ENCODE data around the gene MRC2. TPM values are rescaled to one million over a fixed set of nuclear protein-coding genes. Genes with fewer than 3 reads are reported as not detected.

The MRC2 gene
- total RNA-seq, 1 experiment from 2014 or later = 2.3 TPM

DNA sequence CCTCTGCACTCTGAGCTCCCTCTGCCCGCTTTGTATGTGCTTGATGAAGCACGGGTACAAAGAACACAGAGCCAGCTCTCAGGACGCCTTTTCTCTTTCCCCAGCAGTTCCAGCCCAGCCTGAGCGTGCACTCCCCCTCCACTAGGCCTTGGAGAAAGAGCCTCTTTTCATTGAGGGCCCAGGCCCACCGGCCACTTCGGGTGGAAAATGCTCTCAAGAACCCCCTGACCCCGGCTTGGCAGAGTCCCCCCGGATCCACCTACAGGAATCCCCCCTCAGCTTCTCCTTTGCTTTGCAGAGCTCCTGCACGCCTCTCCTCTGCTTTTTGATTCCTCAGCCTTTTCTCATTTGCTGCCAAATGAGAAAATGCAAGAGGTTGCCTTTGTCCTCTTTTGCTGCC, 30.2 kb downstream of the MRC2 start:
- Mint-ChIP-seq H3K9me3 (ENCODE audit: low read depth, unreplicated experiment) (peaks cover 5% of the 10 kb centered on the region), H3K27me3 (ENCODE audit: unreplicated experiment) (peaks cover 34% of the 10 kb centered on the region), H3K36me3 (ENCODE audit: insufficient read depth, unreplicated experiment) (peaks cover 4% of the 10 kb centered on the region), H3K4me1 (ENCODE audit: low read depth, unreplicated experiment) (no peaks in the 10 kb centered on the region), H3K4me3 (ENCODE audit: low read depth, unreplicated experiment) (no peak overlapping the region), H3K27ac (ENCODE audit: unreplicated experiment) (no peak overlapping the region)
- intact Hi-C loops (cut with micrococcal nuclease; ENCODE audit: unreplicated experiment) = no loop called here
- TF ChIP-seq, protein P1, sequence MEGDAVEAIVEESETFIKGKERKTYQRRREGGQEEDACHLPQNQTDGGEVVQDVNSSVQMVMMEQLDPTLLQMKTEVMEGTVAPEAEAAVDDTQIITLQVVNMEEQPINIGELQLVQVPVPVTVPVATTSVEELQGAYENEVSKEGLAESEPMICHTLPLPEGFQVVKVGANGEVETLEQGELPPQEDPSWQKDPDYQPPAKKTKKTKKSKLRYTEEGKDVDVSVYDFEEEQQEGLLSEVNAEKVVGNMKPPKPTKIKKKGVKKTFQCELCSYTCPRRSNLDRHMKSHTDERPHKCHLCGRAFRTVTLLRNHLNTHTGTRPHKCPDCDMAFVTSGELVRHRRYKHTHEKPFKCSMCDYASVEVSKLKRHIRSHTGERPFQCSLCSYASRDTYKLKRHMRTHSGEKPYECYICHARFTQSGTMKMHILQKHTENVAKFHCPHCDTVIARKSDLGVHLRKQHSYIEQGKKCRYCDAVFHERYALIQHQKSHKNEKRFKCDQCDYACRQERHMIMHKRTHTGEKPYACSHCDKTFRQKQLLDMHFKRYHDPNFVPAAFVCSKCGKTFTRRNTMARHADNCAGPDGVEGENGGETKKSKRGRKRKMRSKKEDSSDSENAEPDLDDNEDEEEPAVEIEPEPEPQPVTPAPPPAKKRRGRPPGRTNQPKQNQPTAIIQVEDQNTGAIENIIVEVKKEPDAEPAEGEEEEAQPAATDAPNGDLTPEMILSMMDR (IDR thresholded peaks at IDR 0.05; ENCODE audit: unreplicated experiment) = no peak
- no peak for DNase-seq
- no TSS peak for BruUV-seq (replicated peaks)
- CTCF ChIA-PET = no interaction called here

DNA sequence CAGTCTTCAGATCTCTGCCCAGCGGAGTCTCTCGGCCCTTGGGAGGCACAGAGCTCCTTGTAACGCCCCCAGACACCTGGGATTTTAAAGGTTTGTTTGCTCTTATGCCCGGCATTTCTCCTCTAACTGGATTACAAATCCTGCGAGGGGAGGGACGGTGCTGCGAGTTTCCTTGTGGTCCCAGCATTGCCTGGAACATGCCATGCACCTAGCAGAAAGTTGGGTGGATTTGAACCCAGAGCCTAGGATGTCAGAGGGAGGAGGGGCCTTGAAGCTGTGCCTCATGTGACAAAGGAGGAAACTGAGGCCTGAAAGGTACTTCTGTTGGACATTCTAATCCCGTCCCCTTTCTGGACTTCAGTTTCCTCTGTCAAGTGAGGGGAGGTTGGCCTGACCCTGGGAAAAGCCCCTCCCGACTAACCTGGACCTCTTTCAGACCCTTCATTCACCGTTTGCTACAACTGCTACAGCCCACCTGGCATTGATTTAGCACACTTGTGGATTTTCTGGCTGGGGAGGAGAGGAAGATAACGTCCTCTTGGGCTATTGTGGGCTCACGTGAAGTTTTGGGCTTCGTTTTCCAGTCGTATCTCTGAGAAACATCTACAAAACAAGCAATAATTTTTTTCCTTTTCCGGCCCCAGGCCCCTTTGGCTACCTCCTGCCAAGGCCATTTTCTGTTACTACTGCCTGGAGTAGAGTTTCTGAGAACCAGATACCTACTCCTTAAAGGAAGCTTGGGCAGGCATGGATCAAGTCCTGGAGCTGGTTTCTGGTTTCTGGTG, 30.9 kb downstream of the MRC2 start:
- TF ChIP-seq, protein P1 (IDR thresholded peaks at IDR 0.05; ENCODE audit: unreplicated experiment) = no peak
- H3K27ac Mint-ChIP-seq (ENCODE audit: unreplicated experiment) = no peak overlapping the region
- intact Hi-C loops (cut with micrococcal nuclease; ENCODE audit: unreplicated experiment) = no loop called here
- no peak overlapping the region for H3K4me3 Mint-ChIP-seq (ENCODE audit: low read depth, unreplicated experiment)
- CTCF ChIA-PET = no interaction called here
- H3K4me1 Mint-ChIP-seq (ENCODE audit: low read depth, unreplicated experiment) = no peaks in the 10 kb centered on the region
- no peaks in the 10 kb centered on the region for H3K36me3 Mint-ChIP-seq (ENCODE audit: insufficient read depth, unreplicated experiment)
- no TSS peak for BruUV-seq (replicated peaks)
- H3K9me3 Mint-ChIP-seq (ENCODE audit: low read depth, unreplicated experiment) = peaks cover 5% of the 10 kb centered on the region
- H3K27me3 Mint-ChIP-seq (ENCODE audit: unreplicated experiment) = peaks cover 40% of the 10 kb centered on the region
- no peak for DNase-seq

DNA sequence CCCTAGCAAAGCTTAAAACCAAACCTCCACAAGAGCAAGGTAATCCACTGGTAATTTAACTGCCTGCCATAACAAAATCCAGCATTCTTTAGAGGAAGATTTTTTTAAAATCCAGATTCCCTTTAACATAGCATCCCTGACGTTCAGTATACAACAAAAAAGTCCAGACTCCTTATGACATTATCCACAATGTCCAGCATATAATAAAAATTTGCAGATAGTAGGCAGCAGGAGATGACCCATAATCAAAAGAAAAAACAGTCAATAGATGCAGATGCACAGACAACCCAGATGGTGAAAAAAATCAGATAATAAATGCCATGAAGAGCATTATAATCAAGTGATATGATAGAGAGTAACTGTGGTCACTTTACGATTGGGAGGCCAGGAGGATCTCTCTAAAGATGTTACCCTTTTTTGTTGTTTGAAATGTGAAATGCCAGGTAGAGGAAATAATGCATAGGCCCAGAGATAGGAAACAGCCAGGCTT, 33.2 kb downstream of the MRC2 start:
- H3K9me3 Mint-ChIP-seq (ENCODE audit: low read depth, unreplicated experiment) = peaks cover 5% of the 10 kb centered on the region
- no peak overlapping the region for H3K27ac Mint-ChIP-seq (ENCODE audit: unreplicated experiment)
- DNase-seq = no peak
- CTCF ChIA-PET = no interaction called here
- intact Hi-C loops (cut with micrococcal nuclease; ENCODE audit: unreplicated experiment) = no loop called here
- H3K4me1 Mint-ChIP-seq (ENCODE audit: low read depth, unreplicated experiment) = no peaks in the 10 kb centered on the region
- H3K36me3 Mint-ChIP-seq (ENCODE audit: insufficient read depth, unreplicated experiment) = no peaks in the 10 kb centered on the region
- no TSS peak for BruUV-seq (replicated peaks)
- TF ChIP-seq, protein P1 (IDR thresholded peaks at IDR 0.05; ENCODE audit: unreplicated experiment) = no peak
- H3K4me3 Mint-ChIP-seq (ENCODE audit: low read depth, unreplicated experiment) = no peak overlapping the region
- peaks cover 47% of the 10 kb centered on the region for H3K27me3 Mint-ChIP-seq (ENCODE audit: unreplicated experiment)

DNA sequence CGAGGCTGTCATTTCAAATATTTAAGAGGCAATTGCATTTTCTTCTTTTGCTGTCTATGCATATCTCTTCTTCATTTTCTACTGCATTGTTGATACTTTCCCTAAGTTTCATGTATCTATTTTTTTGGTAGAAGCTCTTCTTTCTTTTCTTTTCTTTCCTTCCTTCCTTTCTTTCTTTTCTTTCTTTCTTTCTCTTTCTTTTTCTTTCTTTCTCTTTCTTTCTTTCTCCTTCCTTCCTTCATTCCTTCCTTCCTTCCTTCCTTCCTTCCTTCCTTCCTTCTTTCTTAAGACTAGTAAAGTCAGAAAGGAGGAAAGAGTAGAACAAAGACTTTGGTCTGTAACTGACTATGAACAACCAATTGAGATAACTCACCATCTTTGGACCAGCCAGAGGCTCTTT, 33.9 kb downstream of the MRC2 start:
- Mint-ChIP-seq H3K4me3 (ENCODE audit: low read depth, unreplicated experiment) (no peak overlapping the region), H3K27me3 (ENCODE audit: unreplicated experiment) (peaks cover 47% of the 10 kb centered on the region), H3K27ac (ENCODE audit: unreplicated experiment) (no peak overlapping the region), H3K9me3 (ENCODE audit: low read depth, unreplicated experiment) (peaks cover 5% of the 10 kb centered on the region), H3K4me1 (ENCODE audit: low read depth, unreplicated experiment) (no peaks in the 10 kb centered on the region), H3K36me3 (ENCODE audit: insufficient read depth, unreplicated experiment) (no peaks in the 10 kb centered on the region)
- intact Hi-C loops (cut with micrococcal nuclease; ENCODE audit: unreplicated experiment) = no loop called here
- DNase-seq = no peak
- no TSS peak for BruUV-seq (replicated peaks)
- CTCF ChIA-PET = no interaction called here
- TF ChIP-seq, protein P1 (IDR thresholded peaks at IDR 0.05; ENCODE audit: unreplicated experiment) = no peak

Measured in Calu3 (cell line).